ENCODE results near the gene PLEKHA5. TPM values are rescaled to one million over a fixed set of nuclear protein-coding genes. Genes with fewer than 3 reads are reported as not detected.
"Not testable (repeated sequence)": the region's sequence is repeated elsewhere in the genome, so short reads cannot be mapped to it uniquely, and the experiment has no call there.

PLEKHA5 gene
- total RNA-seq, 1 donor from 2014 or later, result 102 TPM

DNA sequence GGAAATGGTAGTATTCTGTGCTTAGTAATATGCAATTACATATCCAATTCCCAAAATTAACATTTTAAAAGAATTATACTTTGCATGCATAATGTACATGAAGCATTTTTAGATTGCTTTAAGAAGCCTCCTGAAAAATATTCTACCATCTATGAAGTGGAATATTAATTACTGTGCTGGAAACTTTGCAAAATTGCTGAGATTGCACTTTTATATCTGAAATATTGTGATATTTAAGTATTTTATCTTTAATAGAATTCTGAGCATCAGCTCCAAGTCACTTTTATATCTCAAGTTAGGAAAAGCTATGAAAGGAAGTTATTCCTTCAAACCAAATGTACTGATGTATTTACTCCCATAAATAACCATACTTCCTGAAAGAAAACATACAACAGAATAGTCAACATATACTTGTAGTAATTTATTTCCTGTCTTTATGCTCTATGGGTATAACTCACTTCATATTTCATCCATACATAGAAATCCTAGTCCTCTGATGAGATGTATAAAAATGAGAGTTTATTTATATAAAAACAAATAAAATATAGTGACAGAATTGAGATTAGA is 152.7 kb downstream of the PLEKHA5 start:
- no peak for DNase-seq (ENCODE audit: low spot score)

DNA sequence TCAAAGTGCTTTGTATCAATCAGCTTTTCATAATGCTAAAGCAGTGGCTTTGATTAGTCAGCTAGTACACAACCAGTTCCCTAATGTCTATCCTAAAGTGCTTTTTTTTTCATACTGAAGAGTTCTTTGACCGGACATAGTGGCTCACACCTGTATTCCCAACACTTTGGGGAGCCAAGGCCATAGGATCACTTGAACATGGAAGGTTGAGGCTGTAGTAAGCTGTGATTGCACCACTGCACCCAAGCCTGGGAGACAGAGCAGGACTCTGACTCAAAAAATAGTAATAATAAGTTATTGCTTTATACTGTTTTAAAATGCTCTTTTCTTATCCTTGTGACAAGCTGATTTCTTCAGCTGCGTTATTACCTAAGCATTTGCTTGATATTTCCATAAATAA is 155.1 kb downstream of the PLEKHA5 start:
- no peak for DNase-seq (ENCODE audit: low spot score)

DNA sequence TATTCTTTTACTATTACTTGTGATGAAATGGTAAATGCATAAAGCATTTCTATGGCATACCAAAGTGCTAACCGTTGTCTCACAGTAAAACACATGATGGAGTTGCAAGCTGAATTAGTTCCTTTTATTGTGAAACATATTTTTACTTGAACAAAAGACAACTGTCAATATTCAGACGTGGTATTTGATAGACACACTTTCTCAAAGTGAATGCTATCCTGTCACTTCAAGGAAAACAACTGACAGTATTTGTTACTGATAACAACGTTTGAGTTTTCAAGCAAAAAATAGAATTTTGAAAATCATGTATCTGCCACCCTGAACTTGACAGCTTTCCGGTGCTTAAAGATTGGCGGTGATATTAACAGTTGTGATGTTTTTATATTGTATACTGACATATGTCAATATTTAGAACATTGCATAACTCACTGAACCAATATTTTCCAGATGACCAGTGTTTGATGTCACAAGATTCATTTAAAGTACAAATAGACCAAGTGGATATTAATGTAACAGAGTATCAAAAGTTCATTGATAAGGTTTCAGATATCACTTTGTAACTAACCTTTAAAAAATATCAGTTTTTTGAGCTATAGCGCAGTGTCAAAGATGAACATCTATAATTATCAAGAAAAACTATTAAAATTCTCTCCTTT is 156.4 kb downstream of the PLEKHA5 start:
- no peak for DNase-seq (ENCODE audit: low spot score)

DNA sequence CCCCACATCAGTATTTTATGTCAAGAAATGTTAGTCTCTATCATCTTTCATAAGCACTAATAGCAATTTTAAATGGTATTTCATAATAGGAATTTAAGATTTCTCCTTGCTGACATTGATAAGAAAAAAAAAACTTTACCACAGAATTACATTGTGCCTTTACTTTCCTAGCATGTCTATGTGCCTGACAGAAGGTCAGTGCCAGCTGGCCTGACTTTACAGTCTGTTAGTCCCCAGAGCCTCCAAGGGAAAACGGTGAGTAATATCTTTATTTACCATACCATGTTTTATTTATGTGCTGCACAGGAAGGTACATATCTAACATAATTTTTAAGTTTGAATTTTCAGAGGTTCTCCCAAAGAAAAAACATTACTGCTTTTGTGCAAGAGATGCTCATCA is 157.8 kb downstream of the PLEKHA5 start:
- no peak for DNase-seq (ENCODE audit: low spot score)

DNA sequence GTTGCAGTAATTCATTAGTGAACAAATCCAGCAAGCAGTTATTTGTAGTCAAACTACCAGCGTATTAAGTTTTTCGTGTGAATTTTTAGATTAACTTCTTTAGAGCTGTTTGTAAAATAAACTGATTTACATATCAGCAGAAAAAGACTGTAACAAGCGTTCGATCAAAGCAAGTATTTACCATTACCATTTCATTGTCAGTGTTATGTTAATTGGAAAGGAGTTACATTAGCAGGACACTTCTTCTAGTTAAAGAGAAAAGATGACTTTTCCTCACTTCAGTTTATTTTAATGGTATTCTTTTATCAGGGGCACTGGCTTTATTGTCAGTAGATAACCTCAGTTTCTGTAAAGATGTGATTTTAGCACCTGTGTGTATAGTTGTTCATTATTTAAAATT is 158.6 kb downstream of the PLEKHA5 start:
- no peak for DNase-seq (ENCODE audit: low spot score)

DNA sequence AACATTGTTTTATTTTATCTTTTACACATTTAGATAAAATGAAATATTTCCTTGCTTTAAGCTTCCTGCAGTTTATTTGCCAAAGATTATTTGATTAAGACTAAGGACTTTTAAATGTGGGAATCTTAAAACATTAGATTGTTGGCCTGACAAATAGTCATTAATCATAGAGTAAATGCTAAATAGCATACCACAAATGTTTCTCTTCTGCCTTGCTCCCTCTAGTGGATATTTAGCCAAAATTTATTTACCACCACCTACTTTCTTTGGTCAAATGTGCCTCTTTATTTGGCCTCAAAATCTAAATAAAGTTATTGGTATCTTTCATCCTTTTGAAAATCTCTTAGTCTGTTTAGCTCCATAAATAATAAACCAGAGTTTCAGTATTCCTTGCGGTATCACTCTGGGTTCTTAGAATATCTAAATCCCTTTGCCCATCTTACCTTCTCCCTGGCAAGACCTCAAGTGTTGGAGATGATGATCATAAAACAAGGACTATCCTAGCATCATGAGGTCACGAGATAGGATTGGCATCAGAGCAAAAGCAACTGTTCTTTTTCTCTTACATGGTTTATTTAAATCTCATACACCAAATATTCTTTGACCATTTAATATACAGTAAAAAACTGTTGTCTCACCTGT is 159.2 kb downstream of the PLEKHA5 start:
- no peak for DNase-seq (ENCODE audit: low spot score)

DNA sequence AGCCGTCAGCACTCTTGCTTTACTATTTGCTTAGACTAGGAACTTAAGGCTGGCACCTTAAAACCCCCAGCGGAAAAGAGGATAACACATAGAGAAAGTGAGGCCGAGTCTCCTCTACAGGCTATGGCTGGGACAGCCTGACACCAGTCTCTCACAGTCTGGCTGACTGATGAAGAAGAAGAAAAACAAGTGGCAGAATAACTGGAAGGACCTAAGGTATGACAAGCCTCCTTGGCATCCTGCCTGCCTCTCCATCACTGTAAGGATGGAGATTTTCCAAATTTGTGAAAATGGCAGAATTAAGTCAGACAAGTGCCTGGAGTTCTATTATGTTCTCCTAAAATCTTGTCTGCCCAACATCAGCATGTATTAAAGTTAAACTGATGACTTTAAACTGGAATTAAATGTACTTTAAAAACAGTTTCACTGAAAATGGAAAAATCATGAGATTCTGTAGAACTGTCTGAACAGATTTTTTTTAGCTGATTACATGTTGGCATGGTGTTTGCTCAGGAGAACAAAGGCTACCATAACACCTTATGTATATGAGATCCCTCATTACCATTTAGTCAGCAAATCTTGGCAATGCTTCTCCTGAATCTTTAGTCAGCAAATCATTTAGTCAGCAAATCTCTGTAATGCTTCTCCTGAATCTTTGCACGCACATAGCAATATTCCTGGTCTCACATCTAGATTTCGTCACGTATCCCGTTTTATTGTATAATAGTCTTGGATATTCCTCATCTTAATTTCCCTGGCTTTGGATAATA is 169.5 kb downstream of the PLEKHA5 start:
- no peak for DNase-seq (ENCODE audit: low spot score)

DNA sequence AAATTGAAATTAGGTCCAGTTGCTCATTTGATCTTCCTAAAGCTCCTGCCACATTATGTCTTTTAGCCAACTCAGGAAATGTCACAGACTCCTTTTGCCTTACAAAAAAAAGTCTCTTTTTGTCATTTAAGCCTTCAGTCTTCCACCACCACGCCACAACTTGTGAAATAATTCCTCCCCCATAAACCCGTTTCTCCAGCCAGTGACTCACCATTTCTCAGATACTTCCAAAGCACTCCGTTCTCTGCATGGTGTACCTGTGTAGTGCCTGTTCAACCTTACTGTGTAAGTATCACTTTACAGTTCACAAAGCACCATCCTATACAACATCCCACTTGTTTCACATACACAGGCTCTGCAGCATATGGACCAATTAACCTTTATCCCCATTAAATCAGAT is 170.2 kb downstream of the PLEKHA5 start:
- peak; percentile 52 for DNase-seq (ENCODE audit: low spot score)

DNA sequence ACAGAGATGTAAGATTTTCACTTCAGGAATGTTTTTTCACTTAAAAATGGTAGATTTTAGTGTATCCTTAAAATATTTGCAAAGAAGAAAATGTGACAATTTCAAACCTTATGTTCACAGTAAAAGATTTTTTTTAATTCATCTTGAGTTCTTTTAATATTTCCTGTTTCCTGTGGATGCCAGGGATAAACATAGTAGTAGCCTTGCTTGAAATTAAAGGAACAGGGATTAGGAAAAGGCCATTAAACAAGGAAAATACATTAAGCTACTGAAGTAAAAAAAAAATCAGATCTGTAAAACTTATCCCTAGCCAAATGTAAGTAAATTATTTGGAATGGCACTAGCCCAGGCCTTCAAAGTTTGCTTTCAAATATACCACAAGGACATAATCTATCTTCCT is 171.7 kb downstream of the PLEKHA5 start:
- no peak for DNase-seq (ENCODE audit: low spot score)

DNA sequence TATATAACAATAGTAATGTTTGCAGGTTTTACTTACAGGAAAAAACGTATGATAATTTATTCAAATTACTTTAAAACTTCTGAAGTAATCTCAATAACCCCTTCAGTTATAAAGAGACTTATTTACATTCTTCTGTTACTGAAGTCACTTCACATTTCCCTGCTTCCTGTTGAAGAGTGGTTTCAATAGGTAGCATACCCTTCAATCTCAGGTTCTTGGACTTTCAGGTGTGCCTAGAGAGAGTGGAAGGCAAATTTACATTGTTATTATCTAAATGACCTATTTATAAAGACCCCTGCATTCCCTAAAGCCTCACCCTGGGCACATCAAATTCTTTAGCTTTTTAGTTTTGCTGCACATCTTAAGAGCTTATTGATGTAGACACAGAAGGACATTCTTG is 172.2 kb downstream of the PLEKHA5 start:
- no peak for DNase-seq (ENCODE audit: low spot score)

DNA sequence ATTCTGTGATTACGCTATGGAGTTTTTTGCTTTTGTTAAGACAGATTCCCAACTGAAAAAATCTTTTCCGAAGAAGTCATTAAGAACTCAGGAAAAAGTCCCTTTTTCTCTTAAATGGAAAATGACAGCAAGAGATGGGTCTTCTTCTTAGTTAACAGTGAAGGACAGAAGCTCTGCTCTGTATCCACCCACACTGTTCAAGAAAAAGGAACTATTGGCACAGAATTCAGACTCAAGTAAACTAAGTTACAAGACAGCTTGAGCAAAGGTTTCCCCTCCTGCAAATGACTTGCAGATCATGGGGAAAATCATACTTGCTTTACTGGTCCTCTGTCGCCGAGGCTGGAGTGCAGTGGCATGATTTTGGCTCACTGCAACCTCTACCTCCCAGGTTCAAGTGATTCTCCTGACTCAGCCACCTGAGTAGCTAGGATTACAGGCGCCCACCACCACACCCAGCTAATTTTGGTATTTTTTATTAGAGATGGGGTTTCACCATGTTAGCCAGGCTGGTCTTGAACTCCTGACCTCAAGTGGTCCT is 172.6 kb downstream of the PLEKHA5 start:
- no peak for DNase-seq (ENCODE audit: low spot score)

DNA sequence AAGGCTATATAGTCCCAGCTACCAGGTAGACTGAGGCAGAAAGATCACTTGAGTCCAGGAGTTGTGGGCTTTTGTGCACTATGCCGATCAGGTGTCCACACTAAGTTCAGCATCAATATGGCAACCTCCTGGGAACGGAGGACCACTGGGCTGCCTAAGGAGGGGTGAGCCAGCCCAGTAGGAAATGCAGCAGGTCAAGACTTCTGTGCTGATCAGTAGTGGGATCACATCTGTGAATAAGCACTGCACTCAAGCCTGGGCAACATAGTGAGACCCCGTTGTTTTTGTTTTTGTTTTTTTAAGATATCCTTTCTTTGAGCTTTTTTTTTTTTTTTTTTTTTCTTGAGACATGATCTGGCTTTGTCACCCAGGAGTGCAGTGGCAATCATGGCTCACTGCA is 174.0 kb downstream of the PLEKHA5 start:
- DNase-seq (ENCODE audit: low spot score), result no peak

DNA sequence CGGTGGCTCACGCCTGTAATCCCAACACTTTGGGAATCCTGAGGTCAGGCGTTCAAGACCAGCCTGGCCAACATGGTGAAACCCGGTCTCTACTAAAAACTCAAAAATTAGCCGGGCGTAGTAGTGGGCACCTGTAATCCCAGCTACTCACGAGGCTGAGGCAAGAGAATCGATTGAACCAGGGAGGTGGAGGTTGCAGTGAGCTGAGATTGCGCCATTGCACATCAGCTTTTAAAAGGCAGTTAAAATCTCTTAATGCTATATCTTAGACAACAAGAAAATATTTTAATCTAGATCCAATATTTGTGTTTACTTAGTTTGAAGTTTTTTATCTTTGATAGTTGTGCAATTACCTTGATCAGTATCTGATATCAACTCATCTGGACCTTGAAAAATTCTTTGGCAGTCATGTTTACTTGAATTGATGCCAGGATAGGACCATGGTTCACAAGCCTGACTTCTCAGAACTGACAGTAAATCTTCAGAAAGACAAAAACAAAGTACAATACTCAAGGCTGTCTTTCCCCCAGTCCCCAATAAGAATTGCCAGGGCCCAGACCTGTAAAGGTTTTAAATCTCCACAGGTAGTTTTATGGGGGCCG is 174.7 kb downstream of the PLEKHA5 start:
- DNase-seq (ENCODE audit: low spot score), result no peak

DNA sequence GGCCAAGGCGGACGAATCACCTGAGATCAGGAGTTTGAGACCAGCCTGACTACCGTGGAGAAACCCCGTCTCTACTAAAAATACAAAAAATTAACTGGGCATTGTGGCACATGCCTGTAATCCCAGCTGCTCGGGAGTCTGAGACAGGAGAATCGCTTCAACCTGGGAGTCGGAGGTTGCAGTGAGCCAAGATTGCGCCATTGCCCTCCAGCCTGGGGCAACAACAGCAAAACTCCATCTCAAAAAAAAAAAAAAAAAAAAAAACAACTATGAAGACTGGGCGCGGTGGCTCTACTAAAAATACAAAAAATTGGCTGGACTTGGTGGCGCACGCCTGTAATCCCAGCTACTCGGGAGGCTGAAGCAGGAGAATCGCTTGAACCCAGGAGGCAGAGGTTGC is 176.1 kb downstream of the PLEKHA5 start:
- not testable (repeated sequence) for DNase-seq (ENCODE audit: low spot score)

DNA sequence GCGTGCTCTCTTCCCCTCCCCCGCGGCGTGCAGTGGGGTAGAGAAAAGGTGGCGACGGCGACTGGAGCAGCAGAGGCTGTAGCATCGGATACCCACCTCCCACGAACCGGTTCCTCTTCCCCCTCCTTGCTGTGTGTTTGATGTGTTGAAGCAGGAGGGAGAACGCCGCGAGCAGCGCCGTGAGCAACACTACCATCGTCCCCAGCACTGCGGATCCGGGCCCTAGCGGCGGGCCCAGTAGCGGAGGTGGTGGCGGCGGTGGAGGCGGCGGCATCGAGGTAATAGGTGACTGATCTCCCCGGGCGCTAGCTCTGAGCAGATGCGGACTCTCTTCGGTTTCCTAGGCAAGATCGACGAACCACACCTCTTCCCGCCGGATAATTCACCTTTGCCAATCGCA is 176.8 kb downstream of the PLEKHA5 start:
- DNase-seq (ENCODE audit: low spot score), result no peak

DNA sequence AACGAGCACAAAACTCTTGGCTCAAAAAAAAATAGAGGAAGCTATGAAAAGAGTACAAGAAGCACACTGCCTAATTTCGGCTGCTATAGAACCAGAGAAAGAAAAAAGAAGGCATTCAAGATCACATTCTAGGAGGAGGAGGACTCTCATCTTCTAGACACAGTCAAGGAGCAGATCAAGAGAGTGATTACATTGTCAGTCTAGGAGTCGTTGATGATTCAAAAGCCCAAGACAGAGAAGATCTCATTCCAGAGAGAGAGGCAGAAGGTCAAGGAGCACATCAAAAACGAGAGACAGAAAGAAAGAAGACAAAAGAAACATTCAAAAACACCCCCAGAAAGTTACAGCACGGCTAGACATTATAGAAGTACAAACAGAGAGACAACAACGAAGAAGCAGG is 177.9 kb downstream of the PLEKHA5 start:
- no peak for DNase-seq (ENCODE audit: low spot score)

DNA sequence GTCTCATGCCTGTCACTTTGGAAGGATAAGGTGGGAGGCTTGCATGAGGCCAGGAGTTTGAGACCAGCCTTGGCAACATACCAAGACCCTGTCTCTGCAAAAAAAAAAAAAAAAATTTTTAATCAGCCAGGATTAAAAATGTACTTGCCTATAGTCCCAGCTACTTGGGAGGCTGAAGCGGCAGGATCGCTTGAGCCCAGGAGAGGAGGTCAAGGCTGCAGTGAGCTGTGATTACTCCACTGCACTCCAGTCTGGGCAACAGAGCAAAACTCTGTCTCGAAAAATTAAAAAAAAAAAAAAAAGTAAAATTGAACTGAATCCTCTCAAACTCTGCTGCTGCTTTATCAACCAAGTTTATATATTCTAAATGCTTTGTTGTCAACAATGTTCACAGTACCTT is 181.6 kb downstream of the PLEKHA5 start:
- DNase-seq (ENCODE audit: low spot score), result no peak

DNA sequence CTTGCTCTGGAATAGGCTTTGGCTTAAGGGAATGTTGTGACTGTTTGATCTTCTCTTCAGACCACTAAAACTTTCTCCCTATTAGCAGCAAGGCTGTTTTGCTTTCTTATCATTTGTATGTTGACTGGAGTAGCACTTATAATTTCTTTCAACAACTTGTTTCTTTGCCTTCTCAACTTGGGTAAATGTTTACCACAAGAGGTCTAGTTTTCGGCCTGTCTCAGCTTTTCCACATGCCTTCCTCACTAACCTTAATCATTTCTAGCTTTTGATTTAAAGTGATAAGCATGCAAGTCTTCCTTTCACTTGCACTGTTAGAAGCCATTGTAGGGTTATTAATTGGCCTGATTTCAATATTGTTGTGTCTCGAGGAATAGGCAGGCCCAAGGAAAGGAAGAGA is 183.1 kb downstream of the PLEKHA5 start:
- DNase-seq (ENCODE audit: low spot score), result no peak

DNA sequence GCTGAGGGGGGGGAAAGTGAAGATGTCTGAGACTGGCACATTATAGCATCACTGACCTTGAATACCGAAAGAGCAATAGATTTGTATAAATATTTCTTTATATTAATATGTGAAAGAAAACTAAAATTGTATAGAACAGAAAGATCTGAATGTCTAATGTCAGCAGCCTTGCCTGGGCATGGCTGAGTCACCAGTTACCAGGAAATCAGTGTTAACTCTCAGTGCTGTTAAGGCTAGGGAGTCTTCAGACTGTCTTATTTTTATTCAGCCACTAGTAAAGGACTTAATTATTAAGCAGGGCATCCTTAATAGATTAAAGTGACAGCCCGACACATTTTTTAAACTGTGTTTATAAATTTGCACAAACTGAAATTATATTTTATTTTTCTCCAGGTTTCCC is 186.9 kb downstream of the PLEKHA5 start:
- DNase-seq (ENCODE audit: low spot score), result no peak

DNA sequence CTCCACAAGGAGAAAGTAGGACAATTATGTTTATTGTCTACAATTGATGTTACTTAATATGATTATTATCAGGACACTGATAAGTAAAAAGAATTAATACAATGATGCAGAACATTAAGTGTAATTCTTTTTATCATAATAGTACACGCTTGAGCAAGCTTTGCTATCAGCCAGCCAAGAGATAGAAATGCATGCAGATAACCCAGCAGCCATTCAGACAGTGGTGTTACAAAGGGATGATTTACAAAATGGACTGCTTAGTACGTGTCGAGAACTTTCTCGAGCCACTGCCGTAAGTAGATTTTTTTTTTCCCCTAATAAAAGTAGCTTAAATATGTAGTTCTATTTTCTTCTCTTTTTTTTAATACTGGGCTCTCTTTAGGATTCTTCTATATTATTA is 192.8 kb downstream of the PLEKHA5 start:
- no peak for DNase-seq (ENCODE audit: low spot score)

DNA sequence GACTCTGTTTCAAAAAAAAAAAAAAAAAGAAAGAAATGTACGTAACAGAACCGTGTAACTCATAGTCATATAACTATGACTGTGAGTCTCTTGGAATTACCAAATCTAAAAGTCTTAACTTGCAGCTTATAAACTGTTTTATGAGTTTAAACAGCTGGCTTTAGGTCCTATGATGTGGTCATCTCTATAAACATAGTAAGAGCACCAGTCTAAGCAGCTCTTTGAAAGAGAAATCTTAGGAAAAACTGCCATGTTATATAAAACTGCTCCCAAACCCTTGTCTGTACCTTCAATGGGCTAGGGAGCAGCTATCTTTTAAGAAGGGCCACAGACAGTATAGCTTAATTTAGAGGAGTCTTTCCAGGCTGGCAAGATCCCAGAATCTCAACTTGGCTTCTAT is 194.3 kb downstream of the PLEKHA5 start:
- no peak for DNase-seq (ENCODE audit: low spot score)

DNA sequence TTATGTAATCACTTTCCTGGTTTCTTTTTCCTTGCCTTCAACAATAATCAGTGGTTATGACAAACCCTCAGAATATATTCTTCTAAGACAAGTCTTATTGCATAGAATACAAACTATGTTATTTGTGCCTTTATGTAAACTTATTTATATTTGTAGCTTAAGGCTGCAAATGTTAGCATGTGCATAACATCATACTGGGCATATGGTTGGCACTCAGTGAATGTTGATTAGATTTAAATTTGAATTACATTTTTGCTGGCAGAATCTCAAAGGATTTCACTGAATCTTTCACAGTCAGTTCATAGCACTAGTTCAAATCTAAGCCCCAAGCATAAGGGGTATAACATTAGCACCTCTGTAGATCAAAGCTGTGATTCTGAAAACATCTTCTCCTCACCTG is 196.6 kb downstream of the PLEKHA5 start:
- DNase-seq (ENCODE audit: low spot score), result no peak
